ENCODE measurements around the gene STIM2.
"Not testable (repeated sequence)": the region's sequence is repeated elsewhere in the genome, so short reads cannot be mapped to it uniquely, and the experiment has no call there.

Gene STIM2

DNA sequence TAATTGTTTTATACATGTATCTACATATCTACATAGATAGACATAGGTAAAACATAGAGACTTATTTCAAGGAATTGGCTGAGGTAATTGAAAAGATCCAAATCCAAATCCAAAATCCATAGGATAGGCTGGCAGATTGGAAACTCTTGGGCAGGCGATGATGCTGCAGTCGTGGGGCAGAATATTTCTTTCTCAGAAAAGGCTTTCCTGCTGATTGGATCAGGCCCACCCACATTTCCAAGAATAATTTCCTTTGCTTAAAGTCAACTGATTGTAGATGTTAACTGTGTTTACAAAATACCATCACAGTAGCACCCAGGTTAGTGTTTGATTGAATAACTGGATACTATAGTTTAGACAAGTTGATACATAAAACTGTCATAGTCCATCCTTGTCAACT is 27.2 kb downstream of the STIM2 start:
- H3K27ac ChIP-seq: no peak overlapping the region
- no peak overlapping the region for H3K4me3 ChIP-seq

GRCh38 chr4:26889356-26889755 is 28.7 kb downstream of the STIM2 start:
- TF ChIP-seq CTCF (IDR thresholded peaks at IDR 0.05): no peak
- no peak for DNase-seq (ENCODE audit: low spot score)
- Histone ChIP-seq H3K27ac (no peak overlapping the region), H3K4me3 (no peak overlapping the region)

More for the DNA sequence above, 27.2 kb downstream of the STIM2 start:
- no peak for TF ChIP-seq CTCF (IDR thresholded peaks at IDR 0.05)
- DNase-seq (ENCODE audit: low spot score): no peak

DNA sequence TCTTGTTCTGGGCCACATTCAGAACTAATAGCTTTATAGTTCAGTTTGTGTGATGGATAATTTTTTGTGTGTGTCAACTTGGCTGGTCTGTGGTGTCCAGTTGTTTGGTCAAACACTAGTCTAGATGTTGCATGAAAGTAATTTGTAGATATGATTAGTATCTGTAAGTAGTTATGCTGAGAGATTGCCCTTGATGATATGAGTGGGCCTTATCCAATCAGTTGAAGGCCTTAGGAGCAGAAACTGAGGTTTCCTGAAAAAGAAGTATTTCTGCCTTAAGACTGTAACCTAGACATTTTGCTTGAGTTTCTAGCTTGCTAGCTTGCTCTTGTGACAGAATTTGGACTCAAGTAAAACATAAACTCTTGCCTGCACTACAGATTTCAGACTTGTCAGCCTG is 30.4 kb downstream of the STIM2 start:
- DNase-seq (ENCODE audit: low spot score): no peak
- H3K4me3 ChIP-seq: no peak overlapping the region
- TF ChIP-seq CTCF (IDR thresholded peaks at IDR 0.05): no peak
- no peak overlapping the region for H3K27ac ChIP-seq

DNA sequence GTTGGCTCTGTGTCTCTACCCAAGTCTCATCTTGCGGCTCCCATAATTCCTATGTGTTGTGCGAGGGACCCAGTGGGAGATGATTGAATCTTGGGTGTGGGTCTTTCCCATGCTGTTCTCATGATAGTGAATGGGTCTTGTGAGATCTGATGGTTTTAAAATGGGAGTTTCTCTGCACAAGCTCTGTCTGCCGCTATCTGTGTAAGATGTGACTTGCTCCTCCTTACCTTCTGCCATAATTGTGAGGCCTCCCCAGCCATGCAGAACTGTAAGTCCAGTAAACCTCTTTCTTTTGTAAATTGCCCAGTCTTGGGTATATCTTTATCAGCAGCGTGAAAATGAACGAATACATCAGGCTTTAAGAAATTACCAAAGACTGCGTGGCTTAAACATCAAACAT is 31.2 kb downstream of the STIM2 start:
- no peak for TF ChIP-seq CTCF (IDR thresholded peaks at IDR 0.05)
- no peak for DNase-seq (ENCODE audit: low spot score)

DNA sequence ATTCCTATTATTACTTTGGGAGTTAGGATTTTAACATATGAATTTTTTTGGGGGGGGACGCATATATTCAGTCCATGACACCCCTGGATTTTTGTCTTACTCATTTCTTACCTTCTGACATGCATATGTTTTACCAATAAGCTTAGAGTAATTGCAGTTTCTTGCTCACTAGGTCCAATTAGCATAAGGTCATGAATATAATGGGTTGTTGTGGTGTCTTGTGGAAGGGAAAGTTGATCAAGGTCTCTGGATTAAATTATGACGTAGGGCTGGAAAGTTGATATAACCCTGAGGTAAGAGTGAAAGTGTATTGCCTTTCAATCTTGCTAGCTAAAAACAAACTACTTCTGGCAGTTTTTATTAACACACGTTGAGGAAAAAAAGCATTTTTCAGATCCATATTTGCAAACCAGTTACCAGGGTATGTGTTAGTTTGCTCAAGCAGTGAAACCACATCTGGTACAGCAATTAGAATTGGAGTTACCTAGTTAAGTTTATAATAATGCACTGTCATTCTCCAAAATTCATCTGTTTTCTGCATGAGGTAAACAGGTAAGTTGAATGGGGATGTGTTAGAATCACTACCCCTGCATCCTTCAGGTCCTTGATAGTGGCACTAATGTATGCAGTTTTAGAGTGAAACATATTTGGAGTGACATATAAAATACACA is 32.0 kb downstream of the STIM2 start:
- H3K4me3 ChIP-seq: no peak overlapping the region
- no peak for DNase-seq (ENCODE audit: low spot score)
- no peak overlapping the region for H3K27ac ChIP-seq
- TF ChIP-seq CTCF (IDR thresholded peaks at IDR 0.05): no peak

More for the DNA sequence above, 31.2 kb downstream of the STIM2 start:
- no peak overlapping the region for H3K27ac ChIP-seq
- H3K4me3 ChIP-seq: no peak overlapping the region

DNA sequence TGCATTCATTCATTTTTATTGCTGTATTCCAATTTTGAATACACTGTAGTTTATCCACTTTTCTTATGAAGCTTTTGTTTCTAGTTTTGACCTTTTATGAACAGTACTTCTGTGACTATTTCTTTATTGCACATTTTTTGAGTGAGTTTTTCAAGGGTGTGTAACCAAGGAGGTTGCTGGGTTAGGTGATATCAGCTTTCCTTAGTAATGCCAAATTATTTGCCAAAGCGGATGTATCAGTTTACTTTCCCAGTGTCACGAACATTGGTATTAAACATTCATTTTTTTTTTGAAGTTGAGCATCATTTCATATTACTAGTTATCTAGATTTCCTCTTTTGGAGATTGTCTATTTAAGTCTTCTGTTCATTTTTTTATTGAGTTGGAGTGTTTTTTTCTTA is 32.9 kb downstream of the STIM2 start:
- DNase-seq (ENCODE audit: low spot score): no peak
- Histone ChIP-seq H3K27ac (no peak overlapping the region), H3K4me3 (no peak overlapping the region)
- no peak for TF ChIP-seq CTCF (IDR thresholded peaks at IDR 0.05)

- DNase-seq (ENCODE audit: low spot score); H3K4me3 ChIP-seq; H3K27ac ChIP-seq: not testable (repeated sequence)
Observed at GRCh38 chr4:26894881-26895280, 34.2 kb downstream of the STIM2 start.

All from coronary artery (tissue), 2 donors.